OCI-M2 (cell line): ENCODE results near the gene REXO5.
"Not testable (repeated sequence)": the region's sequence is repeated elsewhere in the genome, so short reads cannot be mapped to it uniquely, and the experiment has no call there.

Source experiments
- DNase-seq: peaks from one replicate; lab custom pipeline; 2025; ENCODE audit not compliant: unreplicated experiment; lab: John Stamatoyannopoulos, UW

REXO5 gene

GRCh38 chr16:20801278-20801677, 5.0 kb upstream of the REXO5 start:
- DNase-seq = no peak

DNA sequence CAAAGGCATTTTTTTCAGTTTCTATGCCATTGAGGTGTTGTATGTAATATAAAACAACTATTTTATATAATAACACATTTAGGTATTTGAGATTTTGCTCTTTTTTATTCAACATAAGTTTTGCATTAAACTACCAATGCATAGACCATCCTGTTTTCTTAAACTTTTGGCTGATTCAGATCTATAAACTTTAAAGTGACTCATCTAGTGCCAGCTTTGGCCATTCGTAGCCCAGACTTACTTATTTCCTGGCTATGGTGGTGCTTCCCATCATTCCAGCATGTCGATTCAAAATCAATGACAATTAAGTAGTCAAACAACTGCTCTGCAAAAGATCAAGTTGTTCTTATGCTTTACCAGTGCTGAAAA, 3.2 kb upstream of the REXO5 start:
- DNase-seq = no peak

GRCh38 chr16:20803561-20804214, 2.6 kb upstream of the REXO5 start:
- DNase-seq = no peak

- DNase-seq = not testable (repeated sequence)
Observed at GRCh38 chr16:20805684-20806167, 601 bp upstream of the REXO5 start.

DNA sequence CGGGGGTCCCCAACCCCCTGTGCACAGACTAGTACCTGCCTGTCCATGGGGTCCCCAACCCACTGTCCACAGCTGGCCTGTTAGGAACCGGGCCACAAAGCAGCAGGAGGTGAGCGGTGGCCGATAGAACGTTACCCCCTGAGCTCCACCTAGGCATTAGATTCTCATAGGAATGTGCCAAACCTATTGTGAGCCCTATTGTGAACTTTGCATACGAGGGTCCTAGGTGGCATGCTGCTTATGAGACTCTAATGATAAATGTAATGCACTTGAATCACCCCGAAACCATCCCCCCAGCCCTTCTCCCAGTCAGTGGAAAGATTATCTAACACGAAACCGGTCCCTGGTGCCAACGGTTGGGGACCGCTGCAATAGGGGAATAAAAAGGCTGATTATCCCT, 1.5 kb downstream of the REXO5 start:
- DNase-seq = no peak

- DNase-seq = no peak
Observed at GRCh38 chr16:20811889-20812439, 5.6 kb downstream of the REXO5 start.

DNA sequence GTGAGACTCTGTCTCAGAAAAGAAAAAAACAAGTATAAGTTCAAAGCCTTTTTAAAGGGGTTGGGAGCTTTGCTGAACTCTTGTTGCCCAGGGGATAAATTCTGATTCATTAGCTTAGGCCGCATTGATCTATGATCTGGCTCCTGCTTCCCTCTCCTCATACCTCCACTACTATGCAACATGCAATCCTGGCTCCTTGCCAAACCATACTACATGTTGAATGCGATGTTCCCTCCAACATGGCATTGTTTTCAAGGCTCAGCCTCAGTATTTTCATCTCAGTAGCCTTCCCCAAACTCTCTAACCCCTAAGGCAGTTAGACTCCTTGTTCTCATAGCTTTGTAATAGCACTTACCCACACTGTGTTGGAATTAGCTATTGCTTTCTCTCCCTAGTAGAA, 6.2 kb downstream of the REXO5 start:
- no peak for DNase-seq

DNA sequence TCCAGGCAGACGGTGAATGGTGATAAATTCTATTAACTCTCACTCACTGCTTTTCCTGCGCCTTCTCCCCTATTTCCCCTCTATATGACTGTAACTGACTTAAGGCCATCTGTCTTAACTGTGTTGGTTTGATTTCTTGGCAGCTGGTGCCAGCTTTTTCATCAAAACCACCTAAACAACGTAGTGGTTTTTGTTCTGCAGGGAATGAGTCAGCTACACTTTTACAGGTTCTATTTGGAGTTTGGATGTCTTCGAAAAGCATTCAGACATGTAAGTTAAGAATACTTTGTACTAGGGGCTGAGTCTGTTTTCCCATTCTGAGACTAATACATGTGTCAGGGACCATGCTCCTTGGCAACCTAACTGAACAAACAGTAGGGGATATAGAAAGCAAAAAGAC, 8.5 kb downstream of the REXO5 start:
- DNase-seq = no peak

GRCh38 chr16:20818929-20819585, 12.7 kb downstream of the REXO5 start:
- DNase-seq = no peak

DNA sequence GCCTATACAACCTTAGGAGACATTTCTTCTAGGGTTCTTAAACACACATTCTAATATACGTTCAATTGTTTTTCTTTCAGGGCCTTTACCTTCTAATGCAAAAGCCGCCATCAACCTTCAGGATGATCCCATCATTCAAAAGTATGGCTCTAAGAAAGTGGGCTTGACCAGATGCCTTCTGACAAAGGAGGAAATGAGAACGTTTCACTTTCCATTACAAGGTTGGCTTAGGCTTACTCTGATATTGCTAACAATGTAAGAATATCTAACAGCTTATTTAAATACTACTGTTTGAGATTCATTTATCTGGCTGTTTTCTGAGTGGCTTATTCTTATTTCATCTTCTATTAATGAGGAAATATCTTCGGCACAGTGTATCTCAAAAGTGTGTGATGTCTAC, 15.4 kb downstream of the REXO5 start:
- DNase-seq = no peak

- DNase-seq = no peak
Observed at GRCh38 chr16:20822521-20823325, 16.4 kb downstream of the REXO5 start.

GRCh38 chr16:20826039-20826566, 19.8 kb downstream of the REXO5 start:
- DNase-seq = no peak

- DNase-seq = no peak
Observed at GRCh38 chr16:20829536-20829935, 23.2 kb downstream of the REXO5 start.

DNA sequence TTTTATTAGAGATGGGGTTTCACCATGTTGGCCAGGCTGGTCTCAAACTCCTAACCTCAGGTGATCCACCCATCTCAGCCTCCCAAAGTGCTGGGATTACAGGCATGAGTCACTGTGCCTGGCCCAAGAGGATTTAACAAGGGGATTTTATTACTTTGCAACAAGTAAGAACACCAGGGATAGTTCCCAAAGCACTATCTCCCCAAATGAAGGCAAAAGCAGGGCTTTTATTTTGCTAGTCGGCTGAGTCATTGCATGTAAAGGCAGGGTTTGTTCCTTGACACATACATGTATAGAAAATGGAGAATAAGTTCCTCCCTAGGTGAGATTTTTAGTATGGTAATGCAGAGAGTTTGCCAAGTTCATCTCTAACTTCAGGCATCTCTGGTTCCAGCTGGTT, 24.0 kb downstream of the REXO5 start:
- no peak for DNase-seq

GRCh38 chr16:20833086-20833485, 26.8 kb downstream of the REXO5 start:
- no peak for DNase-seq

DNA sequence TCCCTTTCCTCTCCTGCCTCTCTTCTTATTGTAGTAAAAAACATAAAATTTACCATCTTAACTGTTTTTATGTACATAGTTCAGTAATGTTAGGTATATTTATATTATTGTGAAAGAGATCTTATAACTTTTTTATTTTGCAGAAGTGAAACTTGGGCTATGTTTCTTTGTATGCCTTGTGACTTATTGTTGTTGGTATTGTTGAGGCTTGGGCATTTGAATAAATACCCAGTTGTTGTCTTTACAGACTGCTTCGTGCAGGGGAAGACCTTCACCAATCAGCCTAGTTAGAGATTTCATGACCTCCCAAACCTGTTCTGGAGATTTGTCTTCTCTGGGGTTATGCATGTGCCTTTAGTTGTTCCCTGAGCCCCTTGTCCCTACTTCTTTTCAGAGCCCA, 31.9 kb downstream of the REXO5 start:
- no peak for DNase-seq

GRCh38 chr16:20839504-20839903, 33.2 kb downstream of the REXO5 start:
- no peak for DNase-seq

GRCh38 chr16:20844054-20844453, 37.7 kb downstream of the REXO5 start:
- DNase-seq = no peak

- DNase-seq = no peak
Observed at GRCh38 chr16:20844588-20844987, 38.3 kb downstream of the REXO5 start.

DNA sequence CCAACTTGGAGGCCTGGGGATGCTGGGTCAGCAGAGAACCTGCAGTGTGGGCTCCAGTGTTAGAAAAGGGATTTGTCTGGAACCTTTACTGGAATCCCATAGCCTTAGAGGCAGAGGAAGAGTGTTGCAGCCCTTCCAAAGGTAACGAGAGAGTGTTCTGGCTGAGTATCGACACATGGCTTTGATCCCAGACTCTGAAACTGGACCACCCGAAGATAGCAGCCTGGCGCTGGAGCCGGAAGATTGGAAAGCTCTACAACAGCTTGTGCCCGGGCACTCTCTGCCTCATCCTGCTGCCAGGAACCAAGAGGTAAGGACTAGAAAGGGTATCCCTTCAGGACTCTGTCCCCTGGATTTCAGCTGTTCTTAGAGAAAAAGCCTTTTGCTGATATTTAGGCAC, 39.7 kb downstream of the REXO5 start:
- no peak for DNase-seq

GRCh38 chr16:20846551-20846950, 40.2 kb downstream of the REXO5 start:
- DNase-seq = no peak

DNA sequence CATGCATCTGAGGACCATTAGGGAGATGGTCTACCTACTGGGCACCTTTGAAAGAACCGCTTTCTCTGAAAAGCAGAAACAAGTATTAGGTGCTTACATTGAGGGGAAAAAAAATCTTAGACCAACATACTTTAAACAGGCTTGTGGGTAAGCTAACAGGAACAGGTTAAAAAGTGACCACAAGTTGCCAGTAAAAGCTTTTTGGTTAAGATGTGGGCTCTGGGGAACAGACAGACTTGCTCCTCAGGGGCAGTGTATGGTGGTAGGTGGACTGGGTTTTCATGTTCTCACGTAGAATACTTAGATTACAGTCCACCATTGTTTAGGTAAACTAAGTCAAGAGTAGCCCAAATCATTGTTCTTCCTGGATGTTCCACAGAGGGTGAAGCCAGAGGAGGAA, 41.2 kb downstream of the REXO5 start:
- DNase-seq = no peak
